Bronchial epithelial cell (primary cell): Measurements from ENCODE around the gene DMPK. TPM values are rescaled to one million over a fixed set of nuclear protein-coding genes. Genes with fewer than 3 reads are reported as not detected.

Source experiments
- DNase-seq: peaks from one replicate; pipeline ENCODE4 v3.0.0-alpha.2; 2010; ENCODE audit warnings: low read depth
- FAIRE-seq: peaks from 2 replicates; lab custom pipeline; 2011; peaks lifted over from hg19 to GRCh38; lab: Jason Lieb, UNC
- H3K27me3 ChIP-seq: 2 replicates; pipeline ENCODE4 v1.5.1; 2011; ENCODE audit warnings: low read length; ENCODE audit not compliant: control insufficient read depth, insufficient read depth
- H3K36me3 ChIP-seq: 2 replicates; pipeline ENCODE4 v1.5.1; 2011; ENCODE audit warnings: low read length; ENCODE audit not compliant: control insufficient read depth, insufficient read depth
- H3K4me3 ChIP-seq: 2 replicates; pipeline ENCODE4 v1.5.1; 2011; ENCODE audit warnings: mild to moderate bottlenecking, low read depth, low read length, control low read depth
- total RNA-seq: library from RNA; depleted of rRNA; stranded (reverse); fragments of >200 nt; gene quantifications from 2 replicates; pipeline ENCODE4 v1.2.1, GENCODE V29; 2014
- TF ChIP-seq, protein P1 (sequence below): IDR thresholded peaks from 2 replicates; pipeline ENCODE4 v1.5.1; 2011; ENCODE audit warnings: mild to moderate bottlenecking, moderate library complexity, low read length, control low read depth, inconsistent platforms; ENCODE audit not compliant: insufficient read depth, severe bottlenecking

Gene DMPK
- total RNA-seq, 1 donor from 2014 or later, result 4.7 TPM

DNA sequence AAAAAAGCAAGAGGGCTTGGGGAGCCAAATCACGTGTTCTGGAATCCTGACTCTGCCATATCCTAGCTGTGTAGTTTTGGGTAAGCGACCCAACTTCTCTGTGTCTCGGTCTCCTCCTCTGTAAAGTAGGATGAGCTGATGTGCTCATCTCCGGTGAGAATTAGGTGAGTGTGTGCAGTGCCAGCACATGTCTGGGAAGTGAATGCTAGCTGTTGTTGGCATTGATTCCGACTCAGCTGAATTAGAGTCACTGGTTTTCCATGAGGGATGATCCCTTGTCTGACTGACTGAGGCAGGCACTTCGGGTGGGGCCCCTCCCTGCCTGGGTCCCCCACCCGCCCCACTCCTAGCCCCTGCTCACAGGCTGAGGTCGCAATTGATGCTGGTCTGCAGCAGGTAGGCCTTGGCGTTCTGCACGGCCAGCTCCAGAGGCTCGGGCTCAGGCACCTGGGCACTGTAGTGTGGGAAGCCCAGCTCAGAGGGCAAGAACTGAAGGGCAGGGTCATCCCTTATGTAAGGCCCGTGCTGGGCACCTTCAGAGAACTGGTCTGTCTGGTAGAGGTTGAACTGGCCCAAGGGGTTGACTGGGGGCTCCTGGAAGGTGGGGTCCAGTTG is 32.0 kb upstream of the DMPK start:
- Histone ChIP-seq H3K36me3 (peaks cover 3% of the 10 kb centered on the region), H3K4me3 (no peak overlapping the region), H3K27me3 (no peaks in the 10 kb centered on the region)
- TF ChIP-seq, protein P1, sequence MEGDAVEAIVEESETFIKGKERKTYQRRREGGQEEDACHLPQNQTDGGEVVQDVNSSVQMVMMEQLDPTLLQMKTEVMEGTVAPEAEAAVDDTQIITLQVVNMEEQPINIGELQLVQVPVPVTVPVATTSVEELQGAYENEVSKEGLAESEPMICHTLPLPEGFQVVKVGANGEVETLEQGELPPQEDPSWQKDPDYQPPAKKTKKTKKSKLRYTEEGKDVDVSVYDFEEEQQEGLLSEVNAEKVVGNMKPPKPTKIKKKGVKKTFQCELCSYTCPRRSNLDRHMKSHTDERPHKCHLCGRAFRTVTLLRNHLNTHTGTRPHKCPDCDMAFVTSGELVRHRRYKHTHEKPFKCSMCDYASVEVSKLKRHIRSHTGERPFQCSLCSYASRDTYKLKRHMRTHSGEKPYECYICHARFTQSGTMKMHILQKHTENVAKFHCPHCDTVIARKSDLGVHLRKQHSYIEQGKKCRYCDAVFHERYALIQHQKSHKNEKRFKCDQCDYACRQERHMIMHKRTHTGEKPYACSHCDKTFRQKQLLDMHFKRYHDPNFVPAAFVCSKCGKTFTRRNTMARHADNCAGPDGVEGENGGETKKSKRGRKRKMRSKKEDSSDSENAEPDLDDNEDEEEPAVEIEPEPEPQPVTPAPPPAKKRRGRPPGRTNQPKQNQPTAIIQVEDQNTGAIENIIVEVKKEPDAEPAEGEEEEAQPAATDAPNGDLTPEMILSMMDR, result no peak
- FAIRE-seq, result peak; percentile 43
- no peak for DNase-seq

DNA sequence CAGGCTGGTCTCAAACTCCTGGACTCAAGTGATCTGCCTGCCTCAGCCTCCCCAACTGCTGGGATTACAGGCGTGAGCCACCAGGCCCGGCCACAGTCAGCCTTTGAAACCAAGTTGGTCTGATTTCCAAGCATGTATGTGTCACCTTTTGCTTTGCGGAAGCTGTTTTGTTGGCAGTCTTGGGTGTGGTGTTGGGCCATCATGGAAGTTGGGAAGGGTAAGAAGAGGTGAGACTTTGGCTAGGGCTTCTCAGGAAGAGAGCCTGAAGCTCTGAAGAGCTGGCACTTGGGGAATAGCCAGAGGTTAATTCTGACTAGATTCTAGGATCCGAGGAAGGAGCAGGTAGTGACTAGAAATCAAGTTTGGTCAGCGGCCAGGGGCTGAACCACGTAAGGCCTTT is 30.0 kb upstream of the DMPK start:
- Histone ChIP-seq H3K27me3 (no peaks in the 10 kb centered on the region), H3K4me3 (no peak overlapping the region), H3K36me3 (peaks cover 3% of the 10 kb centered on the region)
- TF ChIP-seq, protein P1, result no peak
- no peak for FAIRE-seq
- peak; percentile 26 for DNase-seq

DNA sequence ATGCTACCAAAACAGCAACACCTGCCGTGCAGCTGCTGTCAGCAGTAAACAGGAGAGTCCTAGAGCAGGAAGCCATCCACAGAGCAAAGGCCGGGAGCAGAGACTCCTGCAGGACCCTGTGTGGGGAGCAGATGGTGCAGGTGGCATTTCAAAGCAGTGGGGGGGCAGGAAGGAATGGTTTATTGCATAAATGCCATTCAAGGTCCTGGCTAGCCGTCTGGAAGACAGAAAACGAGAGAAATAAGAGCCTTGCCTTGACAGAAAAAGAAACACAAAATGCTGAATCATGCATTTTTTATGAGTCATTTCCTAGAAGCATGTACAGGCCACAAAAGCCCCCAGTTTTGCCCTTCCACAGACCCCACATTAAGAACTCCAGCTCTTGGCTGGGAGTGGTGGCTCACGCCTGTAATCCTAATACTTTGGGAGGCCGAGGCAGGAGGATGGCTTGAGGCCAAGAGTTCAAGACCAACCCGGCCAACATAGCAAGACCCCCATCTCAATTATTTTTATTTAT is 27.4 kb upstream of the DMPK start:
- FAIRE-seq, result no peak
- no peaks in the 10 kb centered on the region for H3K27me3 ChIP-seq
- peak; percentile 68 for DNase-seq
- no peaks in the 10 kb centered on the region for H3K36me3 ChIP-seq
- TF ChIP-seq, protein P1, result no peak
- no peak overlapping the region for H3K4me3 ChIP-seq

DNA sequence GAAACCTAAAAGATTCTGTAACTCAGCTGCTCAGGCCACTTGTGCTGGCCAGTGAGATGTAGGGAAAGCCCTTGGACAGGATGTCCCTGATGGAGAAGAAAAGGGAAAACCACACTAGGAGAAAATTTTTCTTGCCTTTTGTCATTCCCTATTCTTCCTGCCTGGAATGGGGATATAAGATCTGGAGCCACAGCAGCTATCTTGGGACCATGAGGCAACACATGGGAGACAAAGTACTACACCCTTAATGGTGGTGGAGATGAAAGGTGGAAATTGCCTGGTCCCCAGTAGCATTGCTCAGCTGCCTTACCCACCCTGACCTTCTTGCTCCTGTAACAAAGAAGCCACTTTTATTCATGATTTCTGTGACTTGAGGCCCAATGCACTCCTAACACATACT is 23.4 kb upstream of the DMPK start:
- TF ChIP-seq, protein P1, result no peak
- H3K36me3 ChIP-seq, result no peaks in the 10 kb centered on the region
- no peaks in the 10 kb centered on the region for H3K27me3 ChIP-seq
- no peak for FAIRE-seq
- H3K4me3 ChIP-seq, result no peak overlapping the region
- no peak for DNase-seq

DNA sequence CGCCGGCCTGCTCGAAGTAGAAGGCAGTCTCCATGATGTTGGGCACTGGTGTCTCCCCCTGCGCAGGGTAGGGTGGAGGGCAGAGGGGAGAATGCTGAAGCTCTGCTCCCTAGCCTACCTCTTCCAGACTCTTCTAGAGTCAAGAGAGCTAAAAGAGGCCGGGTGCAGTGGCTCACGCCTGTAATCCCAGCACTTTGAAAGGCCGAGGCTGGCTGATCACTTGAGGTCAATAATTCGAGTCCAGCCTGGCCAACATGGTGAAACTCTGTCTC is 22.6 kb upstream of the DMPK start:
- DNase-seq, result no peak
- no peaks in the 10 kb centered on the region for H3K27me3 ChIP-seq
- H3K36me3 ChIP-seq, result no peaks in the 10 kb centered on the region
- TF ChIP-seq, protein P1, result no peak
- no peak overlapping the region for H3K4me3 ChIP-seq
- FAIRE-seq, result no peak
